ENCODE data around the gene PPP1R14B.

PPP1R14B gene

DNA sequence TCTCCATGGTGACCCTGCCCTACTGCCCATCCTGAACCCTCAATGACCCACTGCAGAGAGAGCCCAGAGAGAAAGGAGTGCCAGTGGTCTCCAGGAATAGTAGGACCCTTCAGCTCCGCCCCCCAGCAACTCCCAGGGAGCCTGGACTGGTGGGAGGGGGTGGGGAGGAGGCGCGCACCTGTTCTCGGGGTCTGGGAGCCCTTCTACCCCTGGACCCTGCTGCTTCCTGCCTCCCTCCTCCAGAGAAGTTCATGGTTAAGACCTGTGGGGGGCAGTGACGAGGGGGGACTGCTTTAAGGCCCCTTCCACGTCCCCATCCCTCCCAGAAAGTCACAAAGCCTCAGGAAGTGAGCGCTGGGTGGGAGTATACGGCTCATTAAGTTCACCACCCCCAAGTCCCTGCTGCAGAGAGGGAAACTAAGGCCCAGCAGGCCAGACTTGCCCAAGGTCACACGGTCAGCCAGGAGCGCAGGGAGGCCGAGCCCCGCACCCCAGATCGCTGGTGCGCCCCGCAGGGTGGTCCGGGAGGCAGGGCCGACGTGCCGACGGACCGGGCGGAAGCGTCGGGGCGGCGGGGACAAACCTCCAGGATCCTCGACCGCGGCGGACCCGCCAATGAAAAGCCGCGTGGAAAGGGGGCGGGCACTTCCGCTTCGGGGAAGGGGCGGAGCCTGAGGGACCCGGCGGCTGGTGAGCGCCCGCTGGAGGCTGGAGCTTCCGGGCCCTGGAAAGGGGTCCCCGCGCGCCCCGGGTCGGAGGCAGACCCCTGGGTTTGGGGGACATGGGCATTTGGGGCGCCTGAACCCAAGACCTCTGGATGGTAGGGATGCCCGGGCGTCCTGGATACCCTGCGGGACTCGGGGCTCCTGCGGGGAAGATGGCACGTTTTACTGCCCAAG lies 20.9 kb downstream of the PPP1R14B start, which contains the start of the genes NUDT22 and TRPT1:
Gene NUDT22 (plus strand): TSS at position 667 of the 899 bp plus-strand sequence. CDS start 379 bp downstream, outside the sequence.
Gene TRPT1 (minus strand): TSS at position 579 of the 899 bp plus-strand sequence. CDS start 326 bp downstream, at position 253.
- H3K27ac Mint-ChIP-seq = peak within 1 kb of the TSS; percentile 81
- H3K9me3 Mint-ChIP-seq = no peaks in the 10 kb centered on the region
- peaks cover 5% of the 10 kb centered on the region for H3K36me3 Mint-ChIP-seq (ENCODE audit: low read depth)
- no peaks in the 10 kb centered on the region for H3K27me3 Mint-ChIP-seq
- peaks cover 39% of the 10 kb centered on the region for H3K4me1 Mint-ChIP-seq (ENCODE audit: low read depth)
- peak within 1 kb of the TSS; percentile 87 for H3K4me3 Mint-ChIP-seq

DNA sequence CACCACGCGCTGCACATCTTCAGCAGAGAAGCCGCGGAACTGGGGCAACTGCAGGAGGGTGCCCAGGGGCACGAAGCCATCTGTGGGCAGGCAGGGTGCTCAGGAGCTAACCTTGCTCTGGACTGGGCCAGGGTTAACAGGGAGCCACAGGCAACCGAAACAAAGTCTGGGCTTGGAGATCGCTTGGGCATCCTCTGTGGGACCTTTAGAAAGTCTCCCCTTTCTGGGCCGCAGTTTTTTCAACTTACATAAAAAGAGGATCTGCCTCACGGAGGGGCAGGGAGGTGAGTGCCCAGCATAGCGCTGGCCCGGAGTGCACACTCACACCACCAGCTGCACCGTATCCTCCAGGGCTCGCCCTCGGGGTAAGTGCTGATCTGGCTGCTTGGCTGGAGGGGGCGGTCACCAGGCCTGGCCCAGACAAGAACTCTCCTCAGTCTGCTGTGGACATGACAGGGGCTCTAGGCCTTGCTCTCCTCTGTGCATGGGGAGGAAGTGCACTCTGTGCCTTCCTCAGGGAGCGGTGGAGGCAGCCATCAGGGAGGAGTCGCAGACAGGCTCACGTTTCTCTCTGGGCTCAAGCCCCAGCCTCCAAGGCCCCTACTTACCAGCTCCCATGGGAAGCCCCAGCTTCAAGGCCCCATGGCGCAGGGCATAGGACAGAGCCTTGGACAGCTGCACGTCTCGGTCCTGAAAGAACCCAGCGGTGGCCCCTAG lies 21.7 kb downstream of the PPP1R14B start:
- H3K27me3 Mint-ChIP-seq = no peaks in the 10 kb centered on the region
- H3K9me3 Mint-ChIP-seq = no peaks in the 10 kb centered on the region
- peaks cover 36% of the 10 kb centered on the region for H3K4me1 Mint-ChIP-seq (ENCODE audit: low read depth)
- H3K27ac Mint-ChIP-seq = peak overlapping the region; percentile 74
- peaks cover 5% of the 10 kb centered on the region for H3K36me3 Mint-ChIP-seq (ENCODE audit: low read depth)
- H3K4me3 Mint-ChIP-seq = peak overlapping the region; percentile 87

DNA sequence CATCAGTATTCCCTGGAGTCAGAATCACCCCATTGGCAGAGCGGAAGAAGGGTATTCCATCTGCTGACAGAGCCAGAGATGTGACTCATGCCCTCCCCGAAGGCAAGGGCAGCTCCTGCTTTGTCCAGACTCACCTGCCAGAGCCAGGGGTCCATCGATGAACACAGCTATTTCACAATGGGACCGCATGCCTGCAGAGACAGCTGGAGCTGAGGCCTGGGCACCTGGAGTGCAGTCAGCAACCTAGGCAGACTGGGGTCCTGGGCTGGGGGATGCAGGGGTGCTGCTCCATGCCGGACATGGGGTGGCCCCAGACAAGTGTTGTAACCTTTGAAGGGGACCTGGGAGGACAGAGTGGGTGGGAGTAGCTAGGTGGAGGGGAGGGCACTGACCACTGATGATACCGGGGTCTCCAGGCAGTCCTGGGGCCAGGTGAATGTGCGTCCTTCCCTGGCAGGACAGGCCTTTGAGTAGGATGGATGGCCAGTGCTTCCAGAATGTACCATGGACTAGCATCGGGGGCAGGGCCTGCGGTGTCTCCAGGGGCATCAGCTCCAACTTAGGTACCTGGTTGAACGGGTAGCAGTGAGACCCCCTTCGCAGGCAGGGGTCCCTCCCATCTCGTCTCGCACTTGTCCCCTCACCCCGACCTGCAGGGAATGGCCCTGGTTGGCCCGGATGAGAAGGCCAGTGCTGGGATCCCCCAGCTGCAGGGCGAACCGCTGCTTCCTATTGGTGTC lies 22.4 kb downstream of the PPP1R14B start:
- peak overlapping the region; percentile 87 for H3K4me3 Mint-ChIP-seq
- peaks cover 5% of the 10 kb centered on the region for H3K36me3 Mint-ChIP-seq (ENCODE audit: low read depth)
- peaks cover 29% of the 10 kb centered on the region for H3K4me1 Mint-ChIP-seq (ENCODE audit: low read depth)
- peak overlapping the region; percentile 28 for H3K27ac Mint-ChIP-seq
- no peaks in the 10 kb centered on the region for H3K27me3 Mint-ChIP-seq
- H3K9me3 Mint-ChIP-seq = no peaks in the 10 kb centered on the region

DNA sequence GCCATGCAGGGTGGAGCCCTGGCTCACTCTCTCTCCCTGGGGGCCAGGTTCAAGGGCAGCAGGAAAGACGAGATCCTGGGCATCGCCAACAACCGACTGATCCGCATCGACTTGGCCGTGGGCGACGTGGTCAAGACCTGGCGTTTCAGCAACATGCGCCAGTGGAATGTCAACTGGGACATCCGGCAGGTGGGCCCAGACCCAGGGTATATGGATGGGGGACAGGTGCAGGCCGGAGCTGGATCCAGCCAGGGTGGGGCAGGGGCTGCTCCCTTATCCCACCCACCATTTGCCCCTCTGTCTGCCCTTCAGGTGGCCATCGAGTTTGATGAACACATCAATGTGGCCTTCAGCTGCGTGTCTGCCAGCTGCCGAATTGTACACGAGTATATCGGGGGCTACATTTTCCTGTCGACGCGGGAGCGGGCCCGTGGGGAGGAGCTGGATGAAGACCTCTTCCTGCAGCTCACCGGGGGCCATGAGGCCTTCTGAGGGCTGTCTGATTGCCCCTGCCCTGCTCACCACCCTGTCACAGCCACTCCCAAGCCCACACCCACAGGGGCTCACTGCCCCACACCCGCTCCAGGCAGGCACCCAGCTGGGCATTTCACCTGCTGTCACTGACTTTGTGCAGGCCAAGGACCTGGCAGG lies 23.6 kb downstream of the PPP1R14B start:
- H3K4me1 Mint-ChIP-seq (ENCODE audit: low read depth) = peaks cover 18% of the 10 kb centered on the region

DNA sequence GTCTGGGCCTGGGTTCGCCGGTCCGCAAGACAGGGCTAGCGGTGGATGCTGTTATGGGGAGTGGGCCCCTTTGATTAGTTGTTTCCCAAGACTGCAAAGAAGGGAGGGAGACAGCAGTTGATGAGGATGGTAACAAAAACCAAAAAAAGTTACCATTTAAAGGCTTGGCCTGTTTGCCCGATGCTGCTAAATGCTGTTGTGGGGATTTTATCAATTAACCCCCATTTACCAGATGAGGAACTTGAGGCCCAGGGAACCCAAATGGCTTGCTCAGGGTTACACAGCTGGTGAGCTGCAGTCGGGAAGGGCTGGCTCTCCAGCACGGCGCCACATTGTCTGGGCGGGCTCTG lies 24.1 kb downstream of the PPP1R14B start:
- peaks cover 14% of the 10 kb centered on the region for H3K36me3 Mint-ChIP-seq (ENCODE audit: low read depth)
- H3K4me3 Mint-ChIP-seq = no peak overlapping the region
- H3K27ac Mint-ChIP-seq = no peak overlapping the region

More for the DNA sequence above, 23.6 kb downstream of the PPP1R14B start:
- Mint-ChIP-seq H3K4me3 (no peak overlapping the region), H3K36me3 (ENCODE audit: low read depth) (peaks cover 14% of the 10 kb centered on the region), H3K9me3 (no peaks in the 10 kb centered on the region), H3K27me3 (no peaks in the 10 kb centered on the region), H3K27ac (no peak overlapping the region)

DNA sequence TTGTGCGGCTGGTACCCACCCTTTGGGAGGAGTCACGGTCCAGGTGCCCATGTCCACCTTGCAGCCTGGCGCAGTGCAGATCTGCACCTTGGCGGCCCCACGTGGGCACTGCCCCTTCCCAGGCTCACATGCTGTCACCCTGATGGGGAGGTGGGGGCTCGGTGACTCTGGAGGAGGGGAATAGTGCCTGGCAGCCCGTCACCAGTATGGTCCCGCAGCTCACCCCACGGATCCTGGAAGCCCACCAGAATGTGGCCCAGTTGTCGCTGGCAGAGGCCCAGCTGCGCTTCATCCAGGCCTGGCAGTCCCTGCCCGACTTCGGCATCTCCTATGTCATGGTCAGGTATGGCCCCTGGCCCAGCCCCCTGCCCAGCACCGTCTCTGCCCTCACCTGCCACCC lies 25.9 kb downstream of the PPP1R14B start:
- Mint-ChIP-seq H3K9me3 (no peaks in the 10 kb centered on the region), H3K27me3 (no peaks in the 10 kb centered on the region), H3K36me3 (ENCODE audit: low read depth) (peaks cover 21% of the 10 kb centered on the region), H3K27ac (no peak overlapping the region), H3K4me3 (no peak overlapping the region), H3K4me1 (ENCODE audit: low read depth) (peaks cover 10% of the 10 kb centered on the region)

More for the DNA sequence above, 24.1 kb downstream of the PPP1R14B start:
- Mint-ChIP-seq H3K9me3 (no peaks in the 10 kb centered on the region), H3K27me3 (no peaks in the 10 kb centered on the region), H3K4me1 (ENCODE audit: low read depth) (peaks cover 13% of the 10 kb centered on the region)

DNA sequence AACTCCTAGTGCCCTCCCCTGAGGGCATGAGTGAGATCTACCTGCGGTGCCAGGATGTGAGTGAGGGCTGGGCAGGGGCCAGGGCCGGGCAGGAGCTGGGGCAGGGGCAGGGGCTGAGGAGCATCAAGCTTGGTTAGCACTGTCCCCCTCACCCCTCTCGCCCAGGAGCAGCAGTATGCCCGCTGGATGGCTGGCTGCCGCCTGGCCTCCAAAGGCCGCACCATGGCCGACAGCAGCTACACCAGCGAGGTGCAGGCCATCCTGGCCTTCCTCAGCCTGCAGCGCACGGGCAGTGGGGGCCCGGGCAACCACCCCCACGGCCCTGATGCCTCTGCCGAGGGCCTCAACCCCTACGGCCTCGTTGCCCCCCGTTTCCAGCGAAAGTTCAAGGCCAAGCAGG lies 26.5 kb downstream of the PPP1R14B start:
- peaks cover 22% of the 10 kb centered on the region for H3K36me3 Mint-ChIP-seq (ENCODE audit: low read depth)
- no peaks in the 10 kb centered on the region for H3K9me3 Mint-ChIP-seq
- no peak overlapping the region for H3K4me3 Mint-ChIP-seq
- H3K27ac Mint-ChIP-seq = no peak overlapping the region
- peaks cover 13% of the 10 kb centered on the region for H3K4me1 Mint-ChIP-seq (ENCODE audit: low read depth)
- H3K27me3 Mint-ChIP-seq = no peaks in the 10 kb centered on the region

DNA sequence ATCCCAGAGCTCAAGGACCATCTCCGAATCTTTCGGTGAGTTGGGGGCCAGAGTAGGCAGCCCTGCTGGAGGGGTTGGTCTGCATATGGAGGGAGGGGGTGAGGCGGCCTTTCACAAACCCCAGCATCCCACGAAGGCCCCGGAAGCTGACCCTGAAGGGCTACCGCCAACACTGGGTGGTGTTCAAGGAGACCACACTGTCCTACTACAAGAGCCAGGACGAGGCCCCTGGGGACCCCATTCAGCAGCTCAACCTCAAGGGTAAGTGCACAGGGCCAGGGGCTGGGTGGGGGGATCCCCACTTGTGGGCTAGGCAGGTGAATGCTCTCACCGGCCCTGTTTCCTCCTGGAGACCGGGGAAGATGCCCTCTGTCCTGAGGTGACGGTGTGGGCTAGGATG lies 27.0 kb downstream of the PPP1R14B start:
- Mint-ChIP-seq H3K9me3 (no peaks in the 10 kb centered on the region), H3K36me3 (ENCODE audit: low read depth) (peaks cover 28% of the 10 kb centered on the region), H3K4me1 (ENCODE audit: low read depth) (peaks cover 13% of the 10 kb centered on the region), H3K4me3 (no peak overlapping the region), H3K27me3 (no peaks in the 10 kb centered on the region), H3K27ac (no peak overlapping the region)

DNA sequence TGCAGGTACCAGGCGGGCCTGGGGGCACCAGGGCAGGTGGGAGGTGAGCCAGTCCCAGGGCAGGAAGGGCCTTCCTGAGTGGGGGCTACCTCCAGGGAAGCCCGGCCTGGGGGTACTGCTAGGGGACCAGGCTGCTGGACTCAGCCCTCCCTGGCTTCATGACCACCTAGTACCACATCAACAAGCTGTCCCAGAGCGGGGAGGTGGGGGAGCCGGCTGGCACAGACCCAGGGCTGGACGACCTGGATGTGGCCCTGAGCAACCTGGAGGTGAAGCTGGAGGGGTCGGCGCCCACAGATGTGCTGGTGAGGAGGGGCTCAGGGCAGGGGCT lies 27.4 kb downstream of the PPP1R14B start:
- Mint-ChIP-seq H3K4me1 (ENCODE audit: low read depth) (peaks cover 17% of the 10 kb centered on the region), H3K9me3 (no peaks in the 10 kb centered on the region), H3K4me3 (no peak overlapping the region), H3K27ac (no peak overlapping the region), H3K36me3 (ENCODE audit: low read depth) (peaks cover 32% of the 10 kb centered on the region), H3K27me3 (no peaks in the 10 kb centered on the region)

DNA sequence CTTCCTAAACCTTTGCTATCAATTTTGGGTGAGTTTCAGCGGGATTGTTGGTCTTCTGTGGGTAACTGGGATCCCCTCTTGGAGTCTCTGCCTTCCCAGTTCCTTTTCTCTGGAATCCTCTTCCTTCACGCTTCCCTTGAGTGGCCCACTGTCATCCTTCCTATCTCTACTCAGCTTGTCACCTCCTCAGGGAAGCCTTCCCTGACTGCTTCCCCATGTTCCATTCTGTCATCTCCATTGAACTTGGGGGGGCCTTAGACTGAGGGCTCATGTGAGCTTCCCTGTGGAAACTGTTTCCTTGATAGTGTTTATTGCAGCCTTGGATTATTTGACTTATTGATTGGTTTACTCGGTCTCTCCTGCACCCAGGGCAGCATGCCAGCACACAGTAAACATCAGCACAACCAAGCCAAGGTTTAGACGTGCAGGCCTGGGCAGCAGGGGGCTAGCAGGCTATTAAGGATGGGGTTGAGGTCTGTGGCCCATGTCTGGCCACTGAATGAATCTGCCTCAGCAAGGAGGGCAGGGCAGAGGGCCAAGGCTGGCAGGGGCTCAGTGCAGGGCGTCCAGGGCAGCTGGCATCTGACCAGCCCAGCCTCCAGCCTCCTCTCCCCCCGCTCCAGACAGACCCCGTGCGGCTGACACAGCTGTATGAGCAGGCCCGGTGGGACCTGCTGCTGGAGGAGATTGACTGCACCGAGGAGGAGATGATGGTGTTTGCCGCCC lies 28.0 kb downstream of the PPP1R14B start:
- Mint-ChIP-seq H3K36me3 (ENCODE audit: low read depth) (peaks cover 34% of the 10 kb centered on the region), H3K9me3 (no peaks in the 10 kb centered on the region), H3K27me3 (no peaks in the 10 kb centered on the region), H3K27ac (peak overlapping the region; percentile 61), H3K4me3 (no peak overlapping the region), H3K4me1 (ENCODE audit: low read depth) (peaks cover 22% of the 10 kb centered on the region)

DNA sequence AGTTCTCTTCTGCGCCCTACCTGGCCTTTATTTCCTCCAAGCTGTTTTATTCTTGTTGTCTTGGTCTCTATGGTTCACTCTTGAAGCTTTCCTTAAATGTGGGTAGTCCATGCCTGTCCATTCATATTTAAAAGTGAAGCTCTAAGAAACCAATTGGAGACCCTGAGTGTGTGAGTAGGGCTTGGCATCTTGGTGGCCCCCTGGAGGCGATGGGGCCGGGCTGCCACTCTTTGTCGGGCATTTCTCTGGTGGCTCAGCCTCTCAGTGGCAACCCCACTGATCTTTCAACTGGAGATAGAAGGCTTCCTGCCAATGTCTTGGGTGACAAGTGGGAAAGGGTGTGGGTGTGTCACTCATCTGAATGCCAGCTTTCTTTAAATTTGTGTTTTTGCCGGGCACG lies 29.9 kb downstream of the PPP1R14B start:
- Mint-ChIP-seq H3K27ac (no peak overlapping the region), H3K27me3 (no peaks in the 10 kb centered on the region), H3K36me3 (ENCODE audit: low read depth) (peaks cover 48% of the 10 kb centered on the region), H3K9me3 (no peaks in the 10 kb centered on the region), H3K4me3 (no peak overlapping the region), H3K4me1 (ENCODE audit: low read depth) (peaks cover 36% of the 10 kb centered on the region)

DNA sequence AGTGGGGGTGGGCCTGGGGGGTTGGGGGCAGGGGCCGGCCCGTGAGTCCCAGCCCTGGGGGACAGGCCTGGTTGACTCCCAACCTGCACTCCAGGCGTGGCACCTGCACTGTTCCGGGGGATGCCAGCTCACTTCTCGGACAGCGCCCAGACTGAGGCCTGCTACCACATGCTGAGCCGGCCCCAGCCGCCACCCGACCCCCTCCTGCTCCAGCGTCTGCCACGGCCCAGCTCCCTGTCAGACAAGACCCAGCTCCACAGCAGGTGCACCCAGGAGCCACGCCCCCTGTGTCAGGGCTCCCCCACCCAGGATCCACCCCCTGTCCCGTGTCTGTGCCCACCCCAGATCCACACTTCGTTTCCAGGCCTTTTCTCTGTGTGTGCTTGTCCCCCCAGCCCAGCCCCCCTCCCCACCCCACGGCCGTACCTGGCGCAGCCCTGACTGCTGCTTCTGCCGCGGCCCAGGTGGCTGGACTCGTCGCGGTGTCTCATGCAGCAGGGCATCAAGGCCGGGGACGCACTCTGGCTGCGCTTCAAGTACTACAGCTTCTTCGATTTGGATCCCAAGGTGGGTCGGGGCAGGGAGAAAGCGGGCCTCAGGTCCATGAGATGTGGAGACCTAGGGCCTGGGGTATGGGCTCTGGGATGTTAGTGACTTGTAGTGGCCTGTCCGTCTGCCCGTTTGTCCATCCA lies 35.4 kb downstream of the PPP1R14B start:
- no peak overlapping the region for H3K27ac Mint-ChIP-seq
- H3K4me3 Mint-ChIP-seq = no peak overlapping the region
- H3K36me3 Mint-ChIP-seq (ENCODE audit: low read depth) = peaks cover 64% of the 10 kb centered on the region
- no peaks in the 10 kb centered on the region for H3K27me3 Mint-ChIP-seq
- peaks cover 57% of the 10 kb centered on the region for H3K4me1 Mint-ChIP-seq (ENCODE audit: low read depth)
- H3K9me3 Mint-ChIP-seq = no peaks in the 10 kb centered on the region

DNA sequence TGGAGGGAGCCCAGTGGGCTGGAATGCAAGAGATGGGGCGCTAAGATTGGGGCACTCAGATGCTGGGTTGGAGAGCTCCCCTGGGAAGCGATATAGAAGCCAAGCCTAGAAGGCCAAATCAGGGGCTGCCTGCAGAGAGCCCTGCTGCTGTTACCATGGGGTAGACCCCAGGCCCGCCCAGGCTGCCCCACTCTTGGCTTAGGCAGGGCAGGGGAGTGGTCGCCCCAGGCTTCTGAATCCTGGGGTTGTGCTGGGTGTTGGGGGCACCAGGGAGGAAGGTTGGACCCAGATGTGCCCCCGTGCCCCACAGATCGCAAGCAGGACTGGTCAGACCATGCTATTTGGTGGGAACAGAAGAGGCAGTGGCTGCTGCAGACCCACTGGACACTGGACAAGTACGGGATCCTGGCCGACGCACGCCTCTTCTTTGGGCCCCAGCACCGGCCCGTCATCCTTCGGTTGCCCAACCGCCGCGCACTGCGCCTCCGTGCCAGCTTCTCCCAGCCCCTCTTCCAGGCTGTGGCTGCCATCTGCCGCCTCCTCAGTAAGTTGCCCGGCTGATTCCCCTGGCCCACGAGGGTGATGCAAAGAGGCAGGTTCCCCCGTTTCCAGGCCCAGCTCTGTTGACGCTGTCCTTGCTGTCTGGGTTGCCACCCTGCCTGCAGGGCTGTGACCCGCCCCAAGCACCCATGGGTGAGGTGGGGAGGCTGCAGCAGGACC lies 36.3 kb downstream of the PPP1R14B start:
- peak overlapping the region; percentile 14 for H3K27ac Mint-ChIP-seq
- peaks cover 63% of the 10 kb centered on the region for H3K4me1 Mint-ChIP-seq (ENCODE audit: low read depth)
- H3K9me3 Mint-ChIP-seq = no peaks in the 10 kb centered on the region
- no peak overlapping the region for H3K4me3 Mint-ChIP-seq
- no peaks in the 10 kb centered on the region for H3K27me3 Mint-ChIP-seq
- H3K36me3 Mint-ChIP-seq (ENCODE audit: low read depth) = peaks cover 72% of the 10 kb centered on the region

Data from stimulated activated naive CD8-positive, alpha-beta T cell treated with anti-CD3 and anti-CD28 coated beads, Interleukin-15, Interleukin-2, amounts not matched to agents 100 ng/mL and 50 ng/mL, for 24 hours (primary cell).